Uterus (tissue), 4 donors: Measurements from ENCODE around the gene SEMA4C. TPM values are rescaled to one million over a fixed set of nuclear protein-coding genes. Genes with fewer than 3 reads are reported as not detected.
A peak's percentile ranks its signal among the peaks of the same experiment; 100 is the strongest.

ENCODE experiments used
- DNase-seq, 2 donors: peaks; one replicate each; pipeline ENCODE4 v3.0.0-alpha.2; 2019 to 2020
- H3K27ac ChIP-seq, 2 donors: fragments of 200-600 bp; sonication (generic); 1 replicate in 1 of 2; 2 replicates in 1 of 2; pipeline ENCODE4 v1.5.1; 2016 to 2018
- H3K27me3 ChIP-seq, 2 donors: fragments of 200-600 bp; sonication (generic); one replicate each; pipeline ENCODE4 v1.5.1; 2018 to 2019; ENCODE audit warnings: control low read depth in 1 of 2
- H3K36me3 ChIP-seq, 2 donors: fragments of 200-600 bp; sonication (generic); one replicate each; pipeline ENCODE4 v1.5.1; 2019; ENCODE audit warnings: control low read depth in 1 of 2
- H3K4me1 ChIP-seq, 2 donors: fragments of 200-600 bp; sonication (generic); one replicate each; pipeline ENCODE4 v1.5.1; 2018 to 2019; ENCODE audit warnings: control low read depth in 1 of 2
- H3K4me3 ChIP-seq, 2 donors: fragments of 200-600 bp; sonication (generic); 1 replicate in 1 of 2; 2 replicates in 1 of 2; pipeline ENCODE4 v1.5.1; 2018 to 2019; ENCODE audit warnings: mild to moderate bottlenecking in 1 of 2
- H3K9me3 ChIP-seq, 2 donors: fragments of 200-600 bp; sonication (generic); one replicate each; pipeline ENCODE4 v1.5.1; 2019; ENCODE audit warnings: control low read depth in 1 of 2
- CTCF ChIP-seq, 4 experiments: fragments of 200-600 bp in 2 of 4; fragments of 450-650 bp in 2 of 4; sonication (generic) in 2 of 4; IDR thresholded peaks; one replicate each; pipeline ENCODE4 v1.5.1; 2016 to 2019; ENCODE audit warnings: antibody characterized with exemption in 4 of 4, mild to moderate bottlenecking in 2 of 4, moderate library complexity in 1 of 4
- POLR2A ChIP-seq, 2 donors: fragments of 450-650 bp; IDR thresholded peaks; one replicate each; pipeline ENCODE4 v1.6.1; 2016; ENCODE audit warnings: antibody characterized with exemption in 2 of 2, mild to moderate bottlenecking in 1 of 2, moderate library complexity in 1 of 2
- intact Hi-C: fragments of 100-400 bp; cut with DNase I; formaldehyde crosslinking; loops from one replicate; pipeline ENCODE4 v1.15.1; 2023; ENCODE audit warnings: low total_unique reads
- total RNA-seq, 4 donors: library from RNA; depleted of rRNA in 3 of 4; stranded (reverse); fragments of >200 nt in 3 of 4; gene quantifications; one replicate each; pipeline versions ENCODE4 v1.1.0 to v1.2.4, GENCODE V29; 2014 to 2023
- donor health status: DM: yes; HTN: yes; CAD: no.

Gene SEMA4C
- total RNA-seq, 4 donors from 2014 or later, result 31.8 to 117 (median 61.7) TPM

- peaks cover 10 to 18% of the 10 kb centered on the region in 2 donors for H3K4me1 ChIP-seq
- no peak overlapping the region for H3K4me3 ChIP-seq
- no peaks in the 10 kb centered on the region for H3K36me3 ChIP-seq
- H3K27ac ChIP-seq, result peak overlapping the region; percentile 37 to 49
- H3K9me3 ChIP-seq, result no peaks in the 10 kb centered on the region
- TF ChIP-seq CTCF (IDR thresholded peaks at IDR 0.05), result no peak
- TF ChIP-seq POLR2A (IDR thresholded peaks at IDR 0.05), result no peak
- H3K27me3 ChIP-seq, result no peaks in the 10 kb centered on the region
- no peak for DNase-seq
- intact Hi-C loops, result no loop called here
These were observed 47.1 kb downstream of the SEMA4C start for GRCh38 chr2:96822786-96823185.

- H3K4me1 ChIP-seq, result peaks cover 10 to 25% of the 10 kb centered on the region in 2 donors
These were observed 48.7 kb downstream of the SEMA4C start for GRCh38 chr2:96821113-96821675.

GRCh38 chr2:96819876-96820511 is 49.9 kb downstream of the SEMA4C start:
- intact Hi-C loops, result loop anchor here (10.0 kb wide), 1 partner anchor 55 kb away; the partner anchor contains the start of gene CNNM4

More at GRCh38 chr2:96821113-96821675, 48.7 kb downstream of the SEMA4C start:
- intact Hi-C loops, result no loop called here
- Histone ChIP-seq H3K27me3 (no peaks in the 10 kb centered on the region), H3K27ac (no peak overlapping the region), H3K36me3 (no peaks in the 10 kb centered on the region), H3K9me3 (no peaks in the 10 kb centered on the region), H3K4me3 (no peak overlapping the region)
- DNase-seq, result no peak
- TF ChIP-seq POLR2A (IDR thresholded peaks at IDR 0.05), result no peak
- TF ChIP-seq CTCF (IDR thresholded peaks at IDR 0.05), result no peak

GRCh38 chr2:96819128-96819875 is 50.6 kb downstream of the SEMA4C start:
- Histone ChIP-seq H3K27ac (peak overlapping the region in 1 of 2 donors; percentile 24), H3K4me3 (no peak overlapping the region), H3K36me3 (no peaks in the 10 kb centered on the region), H3K27me3 (no peaks in the 10 kb centered on the region), H3K9me3 (no peaks in the 10 kb centered on the region), H3K4me1 (peaks cover 10 to 25% of the 10 kb centered on the region in 2 donors)
- no peak for DNase-seq
- intact Hi-C loops, result loop anchor here (10.0 kb wide), 1 partner anchor 55 kb away; the partner anchor contains the start of gene CNNM4
- TF ChIP-seq CTCF (IDR thresholded peaks at IDR 0.05), result no peak
- TF ChIP-seq POLR2A (IDR thresholded peaks at IDR 0.05), result no peak

More at GRCh38 chr2:96819876-96820511, 49.9 kb downstream of the SEMA4C start:
- H3K9me3 ChIP-seq, result no peaks in the 10 kb centered on the region
- H3K36me3 ChIP-seq, result no peaks in the 10 kb centered on the region
- peaks cover 10 to 25% of the 10 kb centered on the region in 2 donors for H3K4me1 ChIP-seq
- no peak for DNase-seq
- no peaks in the 10 kb centered on the region for H3K27me3 ChIP-seq
- TF ChIP-seq CTCF (IDR thresholded peaks at IDR 0.05) (no peak), POLR2A (IDR thresholded peaks at IDR 0.05) (no peak)
- H3K4me3 ChIP-seq, result no peak overlapping the region
- no peak overlapping the region for H3K27ac ChIP-seq
